HepG2 (cell line): Measurements from ENCODE around the gene CAPN10. TPM values are rescaled to one million over a fixed set of nuclear protein-coding genes. Genes with fewer than 3 reads are reported as not detected.

ENCODE experiments used
- ATAD3A ChIP-seq: sonication (generic); formaldehyde crosslinking; IDR thresholded peaks from 2 replicates; pipeline ENCODE4 v1.4.0; 2020; ENCODE audit warnings: missing genetic modification reagents
- CENPT ChIP-seq: sonication (generic); formaldehyde crosslinking; IDR thresholded peaks from 2 replicates; pipeline ENCODE4 v1.8.0; 2022; ENCODE audit warnings: low read depth, mild to moderate bottlenecking, moderate library complexity, missing genetic modification reagents
- CREBL2 ChIP-seq: sonication (generic); formaldehyde crosslinking; IDR thresholded peaks from 2 replicates; pipeline ENCODE4 v1.8.1; 2023; ENCODE audit warnings: missing genetic modification reagents, mild to moderate bottlenecking, borderline replicate concordance
- EEA1 ChIP-seq: sonication (generic); formaldehyde crosslinking; IDR thresholded peaks from 2 replicates; pipeline ENCODE4 v1.5.1; 2020; ENCODE audit warnings: mild to moderate bottlenecking, missing genetic modification reagents, borderline replicate concordance
- FOXP4 ChIP-seq: sonication (generic); formaldehyde crosslinking; IDR thresholded peaks from 2 replicates; pipeline ENCODE4 v1.4.0; 2020; ENCODE audit warnings: missing genetic modification reagents
- HNF4A ChIP-seq: sonication (generic); formaldehyde crosslinking; IDR thresholded peaks from 2 replicates; pipeline ENCODE4 v1.4.0; 2020; ENCODE audit warnings: missing genetic modification reagents
- HNF4G ChIP-seq, 2 experiments: sonication (generic) in 1 of 2; formaldehyde crosslinking in 1 of 2; IDR thresholded peaks; 2 replicates each; pipeline versions ENCODE4 v1.4.0 to v1.6.1; 2011 to 2020; ENCODE audit warnings: borderline replicate concordance in 2 of 2, low read depth in 2 of 2, mild to moderate bottlenecking in 2 of 2, low read length in 1 of 2, missing genetic modification reagents in 1 of 2, moderate library complexity in 1 of 2
- LCORL ChIP-seq, 2 experiments: fragments of 450-650 bp in 1 of 2; sonication (generic) in 1 of 2; formaldehyde crosslinking in 1 of 2; IDR thresholded peaks; 2 replicates each; pipeline versions ENCODE4 v1.5.0 to v1.6.1; 2017 to 2020; ENCODE audit warnings: antibody characterized with exemption in 1 of 2, missing genetic modification reagents in 1 of 2
- NBN ChIP-seq: fragments of 450-650 bp; conservative IDR thresholded peaks from 2 replicates; pipeline ENCODE4 v1.6.1; 2017
- NFYB ChIP-seq: sonication (generic); formaldehyde crosslinking; IDR thresholded peaks from 2 replicates; pipeline ENCODE4 v1.4.0; 2020; ENCODE audit warnings: missing genetic modification reagents
- NR3C1 ChIP-seq: sonication (generic); formaldehyde crosslinking; IDR thresholded peaks from 2 replicates; pipeline ENCODE4 v1.4.0; 2020; ENCODE audit warnings: missing genetic modification reagents
- POGZ ChIP-seq: sonication (generic); formaldehyde crosslinking; IDR thresholded peaks from 2 replicates; pipeline ENCODE4 v1.4.0; 2020; ENCODE audit warnings: mild to moderate bottlenecking, missing genetic modification reagents
- SP1 ChIP-seq, 2 experiments: fragments of 450-650 bp in 1 of 2; sonication (generic) in 1 of 2; formaldehyde crosslinking in 1 of 2; IDR thresholded peaks; 2 replicates each; pipeline versions ENCODE4 v1.4.0 to v1.6.1; 2016 to 2020; ENCODE audit warnings: missing genetic modification reagents in 1 of 2
- STAT5B ChIP-seq: sonication (generic); formaldehyde crosslinking; IDR thresholded peaks from 2 replicates; pipeline ENCODE4 v1.4.0; 2020; ENCODE audit warnings: missing genetic modification reagents
- ZBTB38 ChIP-seq: sonication (generic); formaldehyde crosslinking; IDR thresholded peaks from 2 replicates; pipeline ENCODE4 v1.5.1; 2020; ENCODE audit warnings: mild to moderate bottlenecking, missing genetic modification reagents
- ZBTB44 ChIP-seq: sonication (generic); formaldehyde crosslinking; IDR thresholded peaks from 2 replicates; pipeline ENCODE4 v1.4.0; 2020; ENCODE audit warnings: missing genetic modification reagents
- ZFP90 ChIP-seq: sonication (generic); formaldehyde crosslinking; IDR thresholded peaks from 2 replicates; pipeline ENCODE4 v1.8.0; 2022; ENCODE audit warnings: missing genetic modification reagents, mild to moderate bottlenecking, inconsistent platforms, borderline replicate concordance
- ZNF235 ChIP-seq: sonication (generic); formaldehyde crosslinking; IDR thresholded peaks from 2 replicates; pipeline ENCODE4 v1.8.1; 2023; ENCODE audit warnings: mild to moderate bottlenecking, missing genetic modification reagents, borderline replicate concordance
- ZNF274 ChIP-seq: sonication (generic); formaldehyde crosslinking; IDR thresholded peaks from 2 replicates; pipeline ENCODE4 v1.5.1; 2020; ENCODE audit warnings: mild to moderate bottlenecking, missing genetic modification reagents
- ZNF549 ChIP-seq: sonication (generic); formaldehyde crosslinking; IDR thresholded peaks from 2 replicates; pipeline ENCODE4 v1.5.0; 2020; ENCODE audit warnings: missing genetic modification reagents
- ZNF550 ChIP-seq: sonication (generic); formaldehyde crosslinking; IDR thresholded peaks from 2 replicates; pipeline ENCODE4 v1.4.0; 2020; ENCODE audit warnings: mild to moderate bottlenecking, missing genetic modification reagents, borderline replicate concordance
- ZNF589 ChIP-seq: sonication (generic); formaldehyde crosslinking; conservative IDR thresholded peaks from 2 replicates; pipeline ENCODE4 v1.8.0; 2022; ENCODE audit warnings: mild to moderate bottlenecking, moderate library complexity, missing genetic modification reagents
- polyA plus RNA-seq, 8 experiments: library from polyadenylated mRNA; depleted of rRNA in 3 of 8; stranded (reverse) in 7 of 8; unstranded in 1 of 8; fragments of >200 nt; fragmentation: Illumina TruSeq in 4 of 8; extraction: Trizol in 4 of 8; gene quantifications; 2 replicates each; pipeline versions ENCODE4 v1.2.1 to v1.2.3, GENCODE V29; 2011 to 2016; ENCODE audit warnings: low read depth in 4 of 8, missing spikeins in 1 of 8, mixed read lengths in 1 of 8; ENCODE audit not compliant: insufficient read depth in 1 of 8
- total RNA-seq, 5 experiments: library from RNA; depleted of rRNA; stranded (reverse); fragments of >200 nt; fragmentation: Illumina TruSeq; extraction: Trizol; gene quantifications; 2 replicates each; pipeline ENCODE4 v1.2.3, GENCODE V29; 2016; ENCODE audit warnings: low read depth in 1 of 5
- TF ChIP-seq, protein P1 (sequence below): sonication (generic); formaldehyde crosslinking; IDR thresholded peaks from 2 replicates; pipeline ENCODE4 v1.5.1; 2020; ENCODE audit warnings: missing genetic modification reagents, mild to moderate bottlenecking, borderline replicate concordance

The CAPN10 gene
- total and polyA plus RNA-seq, 2 of the 13 experiments (the other 11 are each of a cell fraction or from before 2014, with no cell fraction given): 27.6 to 32.4 TPM

DNA sequence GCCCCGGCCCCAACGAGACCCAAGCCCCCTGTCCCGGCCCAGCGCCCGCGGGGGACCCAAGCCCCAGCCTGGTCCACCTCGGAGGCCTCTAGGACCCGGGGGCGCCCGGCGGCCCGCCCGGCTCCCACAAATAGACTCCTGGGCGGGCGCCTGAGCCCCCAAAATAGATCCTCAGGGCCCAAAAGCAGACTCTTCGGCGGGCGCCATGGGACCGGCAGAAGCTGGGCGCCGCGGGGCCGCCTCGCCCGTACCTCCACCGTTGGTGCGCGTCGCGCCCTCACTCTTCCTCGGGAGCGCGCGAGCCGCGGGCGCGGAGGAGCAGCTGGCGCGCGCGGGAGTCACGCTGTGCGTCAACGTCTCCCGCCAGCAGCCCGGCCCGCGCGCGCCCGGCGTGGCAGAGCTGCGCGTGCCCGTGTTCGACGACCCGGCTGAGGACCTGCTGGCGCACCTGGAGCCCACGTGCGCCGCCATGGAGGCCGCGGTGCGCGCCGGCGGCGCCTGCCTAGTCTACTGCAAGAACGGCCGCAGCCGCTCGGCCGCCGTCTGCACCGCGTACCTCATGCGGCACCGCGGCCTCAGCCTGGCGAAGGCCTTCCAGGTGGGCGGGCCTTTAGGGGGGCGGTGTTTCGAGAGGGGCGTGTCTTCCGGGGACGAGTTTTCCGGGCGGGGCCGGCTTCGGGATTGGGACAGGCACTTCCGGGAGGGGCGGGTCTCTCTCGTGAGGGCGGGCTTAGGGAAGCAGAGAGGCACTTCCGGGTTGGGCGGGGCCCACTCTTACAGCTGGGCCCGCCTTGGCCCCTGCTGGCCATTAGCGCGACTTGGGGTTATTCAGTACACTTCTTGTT lies 25.8 kb upstream of the CAPN10 start (continued):
- TF ChIP-seq SP1 (IDR thresholded peaks at IDR 0.05) (peak; percentile 88), SP1 (CRISPR knock-in tag; IDR thresholded peaks at IDR 0.05) (peak; percentile 96), ZNF550 (no peak), HNF4A (CRISPR knock-in tag) (no peak), ZNF589 (CRISPR knock-in tag) (0 out of 2 replicates have a peak, but pooled peaks have one; percentile 21), CENPT (CRISPR knock-in tag) (peak; percentile 89; the same call in 1 of the 2 replicates), NR3C1 (CRISPR knock-in tag) (no peak), EEA1 (peak; percentile 76; the same call in 1 of the 2 replicates), ATAD3A (CRISPR knock-in tag) (no peak), LCORL (IDR thresholded peaks at IDR 0.05) (no peak), LCORL (CRISPR knock-in tag; IDR thresholded peaks at IDR 0.05) (no peak), ZBTB44 (CRISPR knock-in tag) (0 out of 2 replicates have a peak, but pooled peaks have one; percentile 25), HNF4G (IDR thresholded peaks at IDR 0.05; ENCODE audit: borderline replicate concordance, low read depth, low read length) (no peak), HNF4G (CRISPR knock-in tag; IDR thresholded peaks at IDR 0.05; ENCODE audit: borderline replicate concordance, low read depth) (peak; percentile 64; the same call in 1 of the 2 replicates), POGZ (CRISPR knock-in tag) (peak; percentile 69), NFYB (CRISPR knock-in tag) (peak; percentile 76), STAT5B (CRISPR knock-in tag) (0 out of 2 replicates have a peak, but pooled peaks have one; percentile 46), ZBTB38 (CRISPR knock-in tag) (peak; percentile 83; the same call in 1 of the 2 replicates), CREBL2 (CRISPR knock-in tag) (peak; percentile 94; the same call in 1 of the 2 replicates), FOXP4 (CRISPR knock-in tag) (peak; percentile 54), ZNF235 (peak; percentile 82; the same call in 1 of the 2 replicates), NBN (no peak), ZNF549 (CRISPR knock-in tag) (no peak), ZNF274 (CRISPR knock-in tag) (peak; percentile 94), ZFP90 (CRISPR knock-in tag) (peak; percentile 87; the same call in 1 of the 2 replicates)
- TF ChIP-seq, protein P1, sequence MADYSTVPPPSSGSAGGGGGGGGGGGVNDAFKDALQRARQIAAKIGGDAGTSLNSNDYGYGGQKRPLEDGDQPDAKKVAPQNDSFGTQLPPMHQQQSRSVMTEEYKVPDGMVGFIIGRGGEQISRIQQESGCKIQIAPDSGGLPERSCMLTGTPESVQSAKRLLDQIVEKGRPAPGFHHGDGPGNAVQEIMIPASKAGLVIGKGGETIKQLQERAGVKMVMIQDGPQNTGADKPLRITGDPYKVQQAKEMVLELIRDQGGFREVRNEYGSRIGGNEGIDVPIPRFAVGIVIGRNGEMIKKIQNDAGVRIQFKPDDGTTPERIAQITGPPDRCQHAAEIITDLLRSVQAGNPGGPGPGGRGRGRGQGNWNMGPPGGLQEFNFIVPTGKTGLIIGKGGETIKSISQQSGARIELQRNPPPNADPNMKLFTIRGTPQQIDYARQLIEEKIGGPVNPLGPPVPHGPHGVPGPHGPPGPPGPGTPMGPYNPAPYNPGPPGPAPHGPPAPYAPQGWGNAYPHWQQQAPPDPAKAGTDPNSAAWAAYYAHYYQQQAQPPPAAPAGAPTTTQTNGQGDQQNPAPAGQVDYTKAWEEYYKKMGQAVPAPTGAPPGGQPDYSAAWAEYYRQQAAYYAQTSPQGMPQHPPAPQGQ (CRISPR knock-in tag): peak; percentile 41; the same call in 1 of the 2 replicates
